Hypothalamus (tissue), 51 donors: ENCODE data around the gene SETSIP.
"Not testable (repeated sequence)": the region's sequence is repeated elsewhere in the genome, so short reads cannot be mapped to it uniquely, and the experiment has no call there.

ENCODE experiments used
- DNase-seq, 51 donors: peaks; one replicate each; lab custom pipeline; 2025; lab: John Stamatoyannopoulos, UW

The SETSIP gene

DNA sequence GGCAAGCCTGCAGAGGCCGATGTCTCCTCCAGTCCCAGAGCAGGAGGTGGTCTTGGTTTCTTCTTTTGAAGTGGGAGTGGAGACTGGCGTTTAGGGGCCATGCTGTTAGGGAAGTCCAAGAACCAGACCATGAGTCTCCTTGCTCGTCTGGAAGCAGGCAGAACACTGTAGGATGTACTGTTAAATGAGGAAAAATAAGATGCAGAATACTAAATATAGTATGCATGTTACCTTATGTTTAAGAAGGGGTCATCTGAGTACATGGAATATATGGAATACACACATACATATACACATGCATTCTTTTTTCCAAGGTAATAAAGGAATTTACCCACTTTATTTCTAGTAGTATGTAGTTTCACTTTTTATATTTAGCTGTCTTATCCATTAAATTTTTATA lies at the start of gene SETSIP:
TSS of gene SETSIP (minus strand) at position 101 of the 400 bp plus-strand sequence. CDS start at position 101, 0 bp downstream.
- DNase-seq, result no peak

DNA sequence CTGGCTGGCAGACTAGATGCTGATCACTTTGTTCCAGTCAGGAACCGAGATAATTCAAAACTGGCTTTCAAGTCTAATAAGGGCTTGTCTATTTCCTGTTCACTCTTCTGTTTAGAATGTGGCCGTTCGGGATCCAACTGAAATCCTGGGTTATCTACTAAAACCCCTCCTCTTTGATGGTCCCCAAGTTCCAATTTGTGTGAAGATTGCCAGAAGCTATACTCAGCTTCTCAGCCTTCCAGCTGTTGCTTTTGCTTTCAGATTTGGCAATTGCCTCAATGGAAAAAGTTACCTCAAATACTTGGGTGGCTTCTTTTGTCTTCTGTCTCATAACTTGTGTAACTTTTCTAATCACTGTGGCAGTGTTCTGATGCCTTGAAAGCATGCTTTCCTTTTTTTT lies 48.7 kb upstream of the SETSIP start:
- no peak for DNase-seq

DNA sequence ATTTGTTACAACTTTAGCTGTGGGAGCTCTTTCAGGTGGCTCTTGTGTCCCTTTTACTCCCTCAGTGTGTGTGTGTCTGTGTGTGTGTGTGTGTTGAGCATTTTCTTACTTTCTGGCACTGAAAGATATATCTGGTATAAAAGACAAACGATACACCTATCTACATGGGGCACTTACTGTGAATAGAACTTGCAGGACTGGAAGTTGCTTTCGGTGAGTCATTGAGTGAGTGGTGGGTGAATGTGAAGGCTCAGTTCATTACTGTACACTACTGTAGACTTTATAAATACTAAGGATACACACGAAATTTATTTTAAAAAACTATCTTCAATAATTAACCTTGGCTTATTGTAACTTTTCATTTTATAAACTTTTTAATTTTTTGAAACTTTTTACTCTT lies 43.6 kb upstream of the SETSIP start:
- DNase-seq, result no peak

- no peak for DNase-seq
Observed at GRCh38 chr1:92117526-92117925, 42.3 kb upstream of the SETSIP start.

DNA sequence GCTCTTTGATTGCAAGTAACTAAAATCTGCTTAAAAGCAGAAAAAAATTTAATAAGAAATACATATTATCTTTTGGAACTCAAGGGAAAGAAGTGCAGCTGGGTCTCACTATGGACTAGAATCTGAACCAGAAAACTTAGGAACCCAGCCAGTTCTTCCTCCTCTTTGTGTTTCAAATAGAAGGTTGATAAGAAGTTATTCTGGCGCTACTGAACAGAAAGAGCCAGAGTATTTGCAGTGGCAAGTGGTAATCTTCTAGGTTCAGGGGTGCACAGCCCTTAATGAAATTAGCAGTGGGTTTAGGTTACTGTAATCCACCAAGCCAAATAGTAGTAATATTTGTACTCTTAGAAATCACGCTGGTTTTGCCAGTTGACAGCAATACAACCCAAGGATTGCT lies 33.4 kb upstream of the SETSIP start:
- no peak for DNase-seq

- DNase-seq, result no peak
Observed at GRCh38 chr1:92105546-92106081, 30.4 kb upstream of the SETSIP start.

GRCh38 chr1:92096317-92096716 lies 21.1 kb upstream of the SETSIP start:
- no peak for DNase-seq

- peak in 5 of 51 donors; percentile 2 to 10 (median 4) for DNase-seq
Observed at GRCh38 chr1:92095874-92096273, 20.7 kb upstream of the SETSIP start.

DNA sequence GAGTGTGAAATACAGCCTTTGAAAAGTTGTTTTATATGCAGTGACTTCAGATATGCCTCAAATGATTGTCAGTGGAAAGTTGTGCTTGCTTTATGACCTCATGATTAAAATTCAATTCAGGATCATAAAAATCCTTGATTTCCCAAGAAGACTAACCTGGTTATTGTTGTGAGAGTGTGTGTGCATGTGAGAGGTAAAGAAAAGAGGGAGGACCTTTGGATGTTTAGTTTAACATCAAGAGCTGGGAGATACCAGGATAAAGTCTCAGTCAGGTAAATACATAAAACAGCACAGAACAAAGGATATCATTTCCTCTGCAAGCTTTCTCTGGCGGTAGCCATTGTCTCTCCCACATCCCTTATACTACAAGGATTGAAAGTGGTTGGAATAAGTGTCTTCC lies 19.4 kb upstream of the SETSIP start:
- no peak for DNase-seq

DNA sequence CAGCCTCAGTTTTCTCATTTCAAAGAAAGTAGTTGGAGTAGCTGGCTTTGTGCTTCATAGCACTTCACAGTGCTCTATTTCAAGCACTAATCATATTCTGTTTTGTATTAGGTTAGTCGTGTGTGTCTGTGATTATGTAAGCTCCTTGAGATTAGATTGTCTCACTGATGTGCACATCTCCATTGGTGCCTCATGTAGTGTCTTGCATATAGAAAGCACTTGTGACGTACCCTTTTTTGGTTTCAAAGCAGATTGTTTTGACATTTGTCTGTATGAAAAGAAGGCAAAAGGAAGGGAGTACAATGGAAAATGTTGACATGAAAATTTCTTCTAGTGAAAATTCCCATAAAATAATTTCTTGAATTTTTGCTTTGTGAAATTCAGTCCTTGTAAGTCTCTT lies 18.9 kb upstream of the SETSIP start:
- peak in 1 of 51 donors; percentile 16 for DNase-seq

- no peak for DNase-seq
Observed at GRCh38 chr1:92091625-92092024, 16.4 kb upstream of the SETSIP start.

GRCh38 chr1:92087542-92087941 lies 12.3 kb upstream of the SETSIP start:
- DNase-seq, result no peak

DNA sequence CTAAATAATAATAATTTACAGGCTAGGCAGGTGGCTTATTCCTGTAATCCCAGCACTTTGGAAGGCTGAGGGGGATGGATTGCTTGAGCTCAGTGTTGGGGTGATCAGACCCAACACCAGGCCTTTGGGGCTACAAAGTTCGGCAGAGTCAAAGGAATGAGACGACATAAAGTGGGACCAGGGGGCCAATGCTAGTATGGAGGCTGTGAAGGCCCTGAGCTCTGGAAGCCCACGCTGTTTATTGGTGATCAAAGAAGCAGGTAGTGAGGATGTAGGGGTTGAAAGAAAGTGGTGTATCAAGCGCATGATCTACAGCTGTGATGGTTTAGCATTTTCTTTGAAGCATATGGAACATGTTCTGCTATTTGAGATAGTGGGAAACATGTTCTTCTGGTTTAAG lies 10.5 kb upstream of the SETSIP start:
- DNase-seq, result no peak

GRCh38 chr1:92084651-92085050 lies 9.4 kb upstream of the SETSIP start:
- no peak for DNase-seq

GRCh38 chr1:92081031-92081430 lies 5.8 kb upstream of the SETSIP start:
- no peak for DNase-seq

DNA sequence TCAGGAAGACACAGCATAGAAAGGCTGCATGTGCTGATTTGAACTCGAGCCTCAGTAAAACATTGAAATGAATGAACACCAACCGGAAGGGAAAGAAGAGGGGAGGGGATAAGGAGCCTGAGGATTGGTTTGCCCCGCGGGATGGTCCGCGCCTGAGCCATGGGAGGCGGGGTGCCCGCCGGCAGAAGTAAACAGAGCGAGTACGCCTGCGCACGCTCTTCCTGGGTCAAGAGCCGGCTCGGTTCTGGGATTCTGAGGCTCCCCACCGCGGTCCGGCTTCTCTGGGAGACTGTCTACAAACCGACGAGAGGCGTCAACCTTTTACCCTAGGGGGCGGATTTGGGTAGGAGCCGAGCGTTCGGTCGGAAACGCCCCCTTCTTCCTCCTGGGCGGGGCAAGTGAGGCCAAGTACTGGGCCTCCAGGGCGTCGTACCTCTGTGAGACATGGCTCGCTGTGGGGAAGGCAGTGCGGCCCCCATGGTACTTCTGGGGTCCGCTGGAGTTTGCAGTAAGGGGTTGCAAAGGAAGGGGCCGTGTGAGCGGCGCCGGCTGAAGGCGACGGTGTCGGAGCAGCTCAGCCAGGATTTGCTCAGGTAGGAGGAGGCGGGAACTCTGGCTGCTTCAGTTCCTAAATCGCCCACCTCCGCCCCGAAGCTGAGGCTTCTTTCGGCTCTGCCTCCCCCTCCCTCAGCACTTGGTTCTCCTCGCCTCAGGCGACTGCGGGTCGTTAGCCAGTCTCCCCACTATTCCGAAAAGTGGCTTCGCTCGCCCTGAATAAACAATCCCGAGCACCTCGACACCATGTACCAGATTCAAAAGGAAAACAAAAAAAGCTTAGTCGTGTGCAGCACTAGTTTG lies 5.1 kb upstream of the SETSIP start, which contains the start of gene BTBD8:
TSS of gene BTBD8 (plus strand) at position 218 of the 858 bp plus-strand sequence. CDS start at position 445, 227 bp downstream.
- DNase-seq, result peak; percentile 19 to 96 (median 71)

GRCh38 chr1:92079441-92079840 lies 4.2 kb upstream of the SETSIP start:
- DNase-seq, result no peak

GRCh38 chr1:92078077-92078476 lies 2.9 kb upstream of the SETSIP start:
- DNase-seq, result not testable (repeated sequence)

- DNase-seq, result no peak
Observed at GRCh38 chr1:92076363-92076762, 1.2 kb upstream of the SETSIP start.

GRCh38 chr1:92074446-92074845 lies 765 bp downstream of the SETSIP start:
- DNase-seq, result not testable (repeated sequence)

GRCh38 chr1:92070892-92071291 lies 4.3 kb downstream of the SETSIP start:
- DNase-seq, result no peak

DNA sequence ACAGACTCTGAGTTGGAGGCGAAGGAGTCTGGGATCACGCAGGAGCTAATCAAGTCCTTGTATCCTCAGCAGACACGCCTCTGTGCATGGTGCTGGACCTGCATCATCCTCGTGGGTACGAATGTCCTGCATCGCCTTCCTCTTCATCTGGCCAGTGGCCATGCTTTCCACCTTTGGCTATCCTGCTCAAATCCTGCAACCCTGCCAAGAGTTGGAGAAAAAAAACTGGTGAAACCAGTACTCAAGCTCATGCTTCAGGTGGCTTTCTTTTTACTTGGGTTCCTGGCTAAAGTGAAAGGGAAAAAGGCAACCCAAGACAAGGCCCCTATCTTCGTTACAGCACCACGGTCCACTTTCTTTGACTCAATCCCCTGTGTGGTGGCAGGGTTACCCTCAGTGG lies 8.9 kb downstream of the SETSIP start:
- no peak for DNase-seq
